Measurements from ENCODE around the gene UBE2R2.

Gene UBE2R2

GRCh38 chr9:33850267-33850629 lies 33.3 kb downstream of the UBE2R2 start:
- no peak overlapping the region for H3K4me3 ChIP-seq (ENCODE audit: low read depth, low read length)
- no peak for TF ChIP-seq CTCF (IDR thresholded peaks at IDR 0.05; ENCODE audit: low read depth, low read length, missing control alignments)
- no peak for DNase-seq (ENCODE audit: low read depth)
- in situ Hi-C loops (cut with HindIII; ENCODE audit: low sequenced_read_pairs), result no loop called here

GRCh38 chr9:33850677-33851076 lies 33.7 kb downstream of the UBE2R2 start:
- DNase-seq (ENCODE audit: low read depth), result no peak
- no peak overlapping the region for H3K4me3 ChIP-seq (ENCODE audit: low read depth, low read length)
- in situ Hi-C loops (cut with HindIII; ENCODE audit: low sequenced_read_pairs), result no loop called here
- TF ChIP-seq CTCF (IDR thresholded peaks at IDR 0.05; ENCODE audit: low read depth, low read length, missing control alignments), result no peak

- in situ Hi-C loops (cut with HindIII; ENCODE audit: low sequenced_read_pairs), result no loop called here
- no peak for DNase-seq (ENCODE audit: low read depth)
- no peak overlapping the region for H3K4me3 ChIP-seq (ENCODE audit: low read depth, low read length)
- TF ChIP-seq CTCF (IDR thresholded peaks at IDR 0.05; ENCODE audit: low read depth, low read length, missing control alignments), result no peak
Measured at GRCh38 chr9:33851301-33851700, 34.3 kb downstream of the UBE2R2 start.

GRCh38 chr9:33852216-33852826 lies 35.4 kb downstream of the UBE2R2 start:
- no peak overlapping the region for H3K4me3 ChIP-seq (ENCODE audit: low read depth, low read length)
- in situ Hi-C loops (cut with HindIII; ENCODE audit: low sequenced_read_pairs), result no loop called here
- peak; percentile 40 for TF ChIP-seq CTCF (IDR thresholded peaks at IDR 0.05; ENCODE audit: low read depth, low read length, missing control alignments)
- no peak for DNase-seq (ENCODE audit: low read depth)

GRCh38 chr9:33856247-33856646 lies 39.3 kb downstream of the UBE2R2 start:
- DNase-seq (ENCODE audit: low read depth), result no peak
- in situ Hi-C loops (cut with HindIII; ENCODE audit: low sequenced_read_pairs), result no loop called here
- H3K4me3 ChIP-seq (ENCODE audit: low read depth, low read length), result no peak overlapping the region
- no peak for TF ChIP-seq CTCF (IDR thresholded peaks at IDR 0.05; ENCODE audit: low read depth, low read length, missing control alignments)

GRCh38 chr9:33858423-33858822 lies 41.5 kb downstream of the UBE2R2 start:
- DNase-seq (ENCODE audit: low read depth), result no peak
- in situ Hi-C loops (cut with HindIII; ENCODE audit: low sequenced_read_pairs), result no loop called here
- no peak overlapping the region for H3K4me3 ChIP-seq (ENCODE audit: low read depth, low read length)
- no peak for TF ChIP-seq CTCF (IDR thresholded peaks at IDR 0.05; ENCODE audit: low read depth, low read length, missing control alignments)

Measured in astrocyte of the cerebellum (primary cell).